GM23338 (cell line): Measurements from ENCODE around the gene FOCAD.

Experiments
- CTCF ChIP-seq, 2 experiments: fragments of 200-600 bp in 1 of 2; sonication (generic) in 1 of 2; conservative IDR thresholded peaks; 2 replicates each; pipeline versions ENCODE4 v1.5.1 to v1.6.1; 2016 to 2017; ENCODE audit warnings: antibody characterized with exemption in 2 of 2, low read depth in 2 of 2, mild to moderate bottlenecking in 2 of 2, moderate library complexity in 1 of 2
- REST ChIP-seq: IDR thresholded peaks from one replicate; pipeline ENCODE4 v1.6.1; 2018; ENCODE audit warnings: antibody characterized with exemption; ENCODE audit not compliant: unreplicated experiment

GRCh38 chr9:21039302-21039701, 355.2 kb downstream of the FOCAD start:
- TF ChIP-seq CTCF (conservative IDR thresholded peaks at IDR 0.05; ENCODE audit: low read depth in 2 of 2): no peak
- TF ChIP-seq REST: no peak
